Prostate gland (tissue), 2 donors: Measurements from ENCODE around the gene TRPV5.

Source experiments
- CTCF ChIP-seq, 4 experiments: fragments of 200-600 bp in 2 of 4; fragments of 450-650 bp in 2 of 4; sonication (generic) in 2 of 4; IDR thresholded peaks; 1 replicate in 3 of 4; 2 replicates in 1 of 4; pipeline ENCODE4 v1.5.1; 2016 to 2019; ENCODE audit warnings: antibody characterized with exemption in 4 of 4, mild to moderate bottlenecking in 2 of 4, moderate library complexity in 2 of 4
- POLR2A ChIP-seq: fragments of 450-650 bp; IDR thresholded peaks from one replicate; pipeline ENCODE4 v1.6.1; 2016; ENCODE audit warnings: antibody characterized with exemption, mild to moderate bottlenecking
- POLR2AphosphoS5 ChIP-seq: sonication (generic); formaldehyde crosslinking; IDR thresholded peaks from one replicate; pipeline ENCODE4 v1.6.1; 2017; ENCODE audit warnings: antibody characterized with exemption

GRCh38 chr7:142876991-142877910 is 56.3 kb downstream of the TRPV5 start:
- TF ChIP-seq CTCF (IDR thresholded peaks at IDR 0.05) (no peak), POLR2A (no peak), POLR2AphosphoS5 (no peak)
